Cardiac fibroblast (primary cell): ENCODE data around the gene TM4SF18.

ENCODE experiments used
- DNase-seq, 2 donors: peaks; one replicate each; pipeline versions ENCODE4 v3.0.0 to v3.0.0-alpha.2; 2010; ENCODE audit warnings: low read depth in 2 of 2
- H3K4me3 ChIP-seq, 2 donors: replicated peaks in 1 of 2; 1 replicate in 1 of 2; 2 replicates in 1 of 2; pipeline ENCODE4 v1.5.1; 2011; ENCODE audit warnings: low read depth in 2 of 2, low read length in 2 of 2, mild to moderate bottlenecking in 2 of 2, moderate library complexity in 1 of 2
- CTCF ChIP-seq: IDR thresholded peaks from one replicate; pipeline ENCODE4 v1.5.1; 2011; ENCODE audit warnings: low read depth, mild to moderate bottlenecking, low read length, inconsistent platforms

The TM4SF18 gene

DNA sequence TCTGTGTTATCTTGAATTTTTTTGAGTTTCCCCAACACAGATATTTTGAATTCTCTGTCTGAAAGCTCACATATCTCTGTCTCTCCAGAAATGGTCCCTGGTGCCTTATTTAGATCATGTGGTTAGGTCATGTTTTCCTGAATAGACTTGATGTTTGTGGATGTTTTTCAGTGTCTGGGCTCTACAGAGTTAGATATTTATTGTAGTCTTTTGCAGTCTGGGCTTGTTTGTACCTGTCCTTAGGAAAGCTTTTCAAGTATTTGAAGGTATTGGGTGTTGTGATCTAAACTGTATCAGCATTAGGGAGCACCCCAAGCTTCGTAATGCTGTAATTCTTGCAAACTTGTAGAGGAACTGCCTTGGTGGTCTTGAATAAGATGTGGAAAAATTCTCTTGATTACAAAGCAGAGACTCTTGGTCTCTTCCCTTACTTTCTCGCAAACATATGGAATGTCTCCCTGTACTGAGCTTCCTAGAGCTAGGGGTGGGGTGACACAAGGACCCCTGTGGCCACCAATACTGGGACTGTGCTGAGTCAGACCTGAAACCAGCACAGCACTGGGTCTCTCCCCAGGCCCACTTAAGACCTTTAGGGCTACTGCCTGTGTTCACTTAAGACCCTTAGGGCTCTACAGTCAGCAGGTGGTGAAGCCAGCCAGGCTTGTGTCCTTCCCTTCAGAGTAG, 26.5 kb downstream of the TM4SF18 start:
- H3K4me3 ChIP-seq: no peak overlapping the region
- DNase-seq: no peak
- no peak for TF ChIP-seq CTCF

DNA sequence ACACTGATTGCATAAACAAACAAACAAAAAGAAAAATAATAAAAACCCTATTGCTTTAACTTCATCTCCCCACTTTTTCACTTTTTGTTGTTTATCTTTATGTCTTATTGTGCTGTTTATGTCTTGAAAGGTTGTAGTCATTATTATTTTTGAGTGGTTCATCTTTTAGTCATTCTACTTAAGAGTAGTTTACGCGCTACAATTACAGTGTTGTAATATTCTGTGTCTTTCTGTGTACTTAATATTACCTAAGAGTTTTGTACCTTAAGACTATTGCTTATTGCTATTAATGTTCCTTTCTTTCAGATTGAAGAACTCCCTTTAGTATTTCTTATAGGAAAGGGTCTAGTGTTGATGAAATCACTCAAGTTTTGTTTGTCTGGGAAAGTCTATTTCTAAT, 28.1 kb downstream of the TM4SF18 start:
- peak in 1 of 2 donors; percentile 37 for DNase-seq
- TF ChIP-seq CTCF: no peak
- no peak overlapping the region for H3K4me3 ChIP-seq

- no peak overlapping the region for H3K4me3 ChIP-seq
- no peak for TF ChIP-seq CTCF
- peak; percentile 93 to 94 for DNase-seq
These were observed 33.3 kb downstream of the TM4SF18 start for GRCh38 chr3:149299938-149300801.

DNA sequence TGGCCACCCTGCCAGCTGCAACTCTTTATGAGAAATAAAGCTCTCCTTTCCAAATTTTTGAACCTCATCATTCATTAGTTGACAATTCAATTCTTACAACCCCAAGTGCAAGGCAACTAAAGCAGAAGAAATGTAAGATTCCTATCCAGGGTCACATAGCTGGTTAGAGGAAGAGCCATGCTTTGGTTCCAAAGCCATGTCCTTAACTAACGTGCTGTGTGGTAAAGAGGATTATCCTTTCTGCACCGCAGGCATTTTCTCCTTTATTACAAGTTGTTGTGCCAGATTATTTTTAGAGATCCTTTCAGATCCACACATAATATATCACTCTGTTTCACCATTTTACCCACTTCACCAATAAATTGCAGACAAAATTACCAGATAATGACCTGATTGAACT, 36.5 kb downstream of the TM4SF18 start:
- DNase-seq: no peak
- H3K4me3 ChIP-seq: no peak overlapping the region
- no peak for TF ChIP-seq CTCF

DNA sequence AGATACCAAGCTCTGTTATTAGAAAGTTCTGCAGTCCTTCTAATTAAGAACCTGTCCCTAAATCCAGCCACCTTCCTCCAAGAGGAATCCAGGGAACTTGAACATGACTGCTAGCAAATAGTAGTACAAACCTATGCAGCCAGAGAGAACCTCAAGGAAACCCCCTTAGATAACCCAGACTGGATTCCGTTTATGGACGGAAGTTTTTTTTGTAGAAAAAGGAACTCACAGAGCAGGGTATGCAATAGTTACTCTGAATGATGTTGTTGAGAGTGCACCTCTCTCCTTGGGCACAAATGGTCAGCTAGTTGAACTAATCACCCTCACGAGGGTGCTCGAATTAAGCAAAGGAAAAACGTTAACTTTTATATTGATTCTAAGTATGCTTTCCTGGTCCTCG, 40.8 kb downstream of the TM4SF18 start:
- no peak overlapping the region for H3K4me3 ChIP-seq
- TF ChIP-seq CTCF: no peak
- DNase-seq: no peak

- H3K4me3 ChIP-seq: no peak overlapping the region
- peak; percentile 68 for TF ChIP-seq CTCF
- DNase-seq: peak in 1 of 2 donors; percentile 41
These were observed 42.3 kb downstream of the TM4SF18 start for GRCh38 chr3:149291178-149291577.
